ENCODE measurements around the gene FOXC1.

Gene FOXC1

DNA sequence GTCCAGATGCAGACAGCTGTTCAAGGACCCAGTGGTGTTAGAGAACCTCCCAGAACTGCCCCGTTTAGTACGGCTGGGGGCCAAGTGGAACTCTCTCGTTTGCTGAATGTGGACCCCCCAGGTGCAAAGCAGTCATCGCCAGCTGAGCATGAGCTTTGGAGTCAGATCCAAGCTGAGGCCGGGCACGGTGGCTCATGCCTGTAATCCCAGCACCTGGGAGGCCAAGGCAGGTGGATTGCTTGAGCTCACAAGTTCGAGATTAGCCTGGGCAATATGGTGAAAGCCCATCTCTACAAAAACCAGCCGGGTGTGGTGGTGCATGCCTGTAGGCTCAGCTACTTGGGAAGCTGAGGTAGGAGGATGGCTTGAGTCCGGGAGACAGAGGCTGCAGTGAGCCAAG, 29.7 kb downstream of the FOXC1 start:
- no peak for DNase-seq (ENCODE audit: extremely low read depth, insufficient read length)
- H3K27me3 ChIP-seq (replicated peaks; ENCODE audit: control insufficient read depth, insufficient read depth, low read length) = no peaks in the 10 kb centered on the region
- TF ChIP-seq, protein P1, sequence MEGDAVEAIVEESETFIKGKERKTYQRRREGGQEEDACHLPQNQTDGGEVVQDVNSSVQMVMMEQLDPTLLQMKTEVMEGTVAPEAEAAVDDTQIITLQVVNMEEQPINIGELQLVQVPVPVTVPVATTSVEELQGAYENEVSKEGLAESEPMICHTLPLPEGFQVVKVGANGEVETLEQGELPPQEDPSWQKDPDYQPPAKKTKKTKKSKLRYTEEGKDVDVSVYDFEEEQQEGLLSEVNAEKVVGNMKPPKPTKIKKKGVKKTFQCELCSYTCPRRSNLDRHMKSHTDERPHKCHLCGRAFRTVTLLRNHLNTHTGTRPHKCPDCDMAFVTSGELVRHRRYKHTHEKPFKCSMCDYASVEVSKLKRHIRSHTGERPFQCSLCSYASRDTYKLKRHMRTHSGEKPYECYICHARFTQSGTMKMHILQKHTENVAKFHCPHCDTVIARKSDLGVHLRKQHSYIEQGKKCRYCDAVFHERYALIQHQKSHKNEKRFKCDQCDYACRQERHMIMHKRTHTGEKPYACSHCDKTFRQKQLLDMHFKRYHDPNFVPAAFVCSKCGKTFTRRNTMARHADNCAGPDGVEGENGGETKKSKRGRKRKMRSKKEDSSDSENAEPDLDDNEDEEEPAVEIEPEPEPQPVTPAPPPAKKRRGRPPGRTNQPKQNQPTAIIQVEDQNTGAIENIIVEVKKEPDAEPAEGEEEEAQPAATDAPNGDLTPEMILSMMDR (IDR thresholded peaks at IDR 0.05; ENCODE audit: insufficient read depth, low read length, poor library complexity, severe bottlenecking) = no peak
- H3K4me3 ChIP-seq (replicated peaks; ENCODE audit: low read depth, low read length) = no peak overlapping the region
- no peaks in the 10 kb centered on the region for H3K36me3 ChIP-seq (ENCODE audit: control insufficient read depth, insufficient read depth, low read length)

DNA sequence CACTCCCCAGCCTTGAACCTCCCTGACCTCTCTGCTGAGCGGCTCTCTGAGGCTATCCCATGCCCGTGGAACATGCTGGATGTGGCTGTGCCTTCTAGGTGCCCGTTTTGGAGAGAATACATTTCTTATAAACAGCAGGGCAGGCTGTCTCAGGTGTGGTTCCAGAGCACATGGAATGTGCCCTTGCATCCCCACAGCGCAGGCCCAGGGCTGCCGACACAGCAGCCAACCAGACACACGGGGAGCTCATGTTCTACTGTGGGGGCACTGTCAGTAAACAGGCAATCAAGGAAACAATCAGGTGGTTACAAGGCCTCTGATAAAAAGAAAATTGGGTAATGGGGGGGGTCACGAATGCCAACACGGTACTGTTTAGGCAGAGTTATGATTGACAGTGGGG, 30.8 kb downstream of the FOXC1 start:
- H3K27me3 ChIP-seq (replicated peaks; ENCODE audit: control insufficient read depth, insufficient read depth, low read length) = no peaks in the 10 kb centered on the region
- TF ChIP-seq, protein P1 (IDR thresholded peaks at IDR 0.05; ENCODE audit: insufficient read depth, low read length, poor library complexity, severe bottlenecking) = no peak
- DNase-seq (ENCODE audit: extremely low read depth, insufficient read length) = no peak
- H3K4me3 ChIP-seq (replicated peaks; ENCODE audit: low read depth, low read length) = no peak overlapping the region
- H3K36me3 ChIP-seq (ENCODE audit: control insufficient read depth, insufficient read depth, low read length) = no peaks in the 10 kb centered on the region

DNA sequence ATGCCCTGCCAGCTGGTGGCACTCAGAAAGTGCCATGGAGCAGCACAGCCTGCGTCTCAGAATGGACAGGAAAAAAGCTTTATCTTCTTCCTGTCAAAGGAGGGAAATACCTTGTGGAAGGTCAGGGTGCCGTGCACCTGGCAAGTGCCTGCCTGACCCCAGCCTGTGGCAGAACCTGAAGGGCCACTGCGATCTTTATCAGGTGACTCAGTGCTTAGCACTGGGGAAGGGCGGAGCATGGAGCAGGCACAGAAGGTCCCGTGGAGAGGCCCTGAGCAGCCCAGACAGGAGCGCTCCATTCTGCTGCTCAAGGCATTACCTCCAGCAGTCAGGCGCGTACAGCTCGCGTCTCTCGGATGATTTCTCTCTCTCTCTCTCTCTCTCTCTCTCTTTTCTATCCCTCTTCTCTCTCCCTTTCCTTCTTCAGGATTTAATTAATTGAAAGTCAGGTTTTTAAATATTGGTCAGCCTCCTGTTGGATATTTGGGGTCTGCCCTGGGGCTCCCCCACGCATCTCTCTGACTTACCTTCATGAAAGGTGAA, 31.7 kb downstream of the FOXC1 start:
- no peak for DNase-seq (ENCODE audit: extremely low read depth, insufficient read length)
- TF ChIP-seq, protein P1 (IDR thresholded peaks at IDR 0.05; ENCODE audit: insufficient read depth, low read length, poor library complexity, severe bottlenecking) = no peak

DNA sequence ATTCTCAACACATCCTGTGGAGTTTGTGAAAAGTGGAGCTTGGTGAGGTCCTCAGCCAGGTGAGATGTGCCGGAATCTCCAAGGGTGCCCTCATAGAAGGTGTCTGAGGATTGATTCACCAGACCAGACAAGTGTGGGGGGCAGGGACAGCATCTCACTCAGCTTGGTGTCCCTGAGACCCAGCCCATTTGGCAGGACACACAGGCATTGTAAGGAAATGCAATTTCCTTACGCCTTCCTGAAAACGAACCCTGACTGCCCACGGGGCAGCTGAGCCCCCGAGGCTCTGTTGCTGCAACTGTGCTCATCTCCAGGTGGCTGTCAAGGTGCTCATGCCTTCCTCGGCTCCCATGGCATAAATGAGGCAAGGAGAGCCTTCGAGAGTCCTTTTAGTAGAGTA, 33.4 kb downstream of the FOXC1 start:
- no peaks in the 10 kb centered on the region for H3K36me3 ChIP-seq (ENCODE audit: control insufficient read depth, insufficient read depth, low read length)
- H3K27me3 ChIP-seq (replicated peaks; ENCODE audit: control insufficient read depth, insufficient read depth, low read length) = no peaks in the 10 kb centered on the region
- no peak for DNase-seq (ENCODE audit: extremely low read depth, insufficient read length)
- TF ChIP-seq, protein P1 (IDR thresholded peaks at IDR 0.05; ENCODE audit: insufficient read depth, low read length, poor library complexity, severe bottlenecking) = no peak
- no peak overlapping the region for H3K4me3 ChIP-seq (replicated peaks; ENCODE audit: low read depth, low read length)

More for the DNA sequence above, 31.7 kb downstream of the FOXC1 start:
- Histone ChIP-seq H3K27me3 (replicated peaks; ENCODE audit: control insufficient read depth, insufficient read depth, low read length) (no peaks in the 10 kb centered on the region), H3K4me3 (replicated peaks; ENCODE audit: low read depth, low read length) (no peak overlapping the region), H3K36me3 (ENCODE audit: control insufficient read depth, insufficient read depth, low read length) (no peaks in the 10 kb centered on the region)

DNA sequence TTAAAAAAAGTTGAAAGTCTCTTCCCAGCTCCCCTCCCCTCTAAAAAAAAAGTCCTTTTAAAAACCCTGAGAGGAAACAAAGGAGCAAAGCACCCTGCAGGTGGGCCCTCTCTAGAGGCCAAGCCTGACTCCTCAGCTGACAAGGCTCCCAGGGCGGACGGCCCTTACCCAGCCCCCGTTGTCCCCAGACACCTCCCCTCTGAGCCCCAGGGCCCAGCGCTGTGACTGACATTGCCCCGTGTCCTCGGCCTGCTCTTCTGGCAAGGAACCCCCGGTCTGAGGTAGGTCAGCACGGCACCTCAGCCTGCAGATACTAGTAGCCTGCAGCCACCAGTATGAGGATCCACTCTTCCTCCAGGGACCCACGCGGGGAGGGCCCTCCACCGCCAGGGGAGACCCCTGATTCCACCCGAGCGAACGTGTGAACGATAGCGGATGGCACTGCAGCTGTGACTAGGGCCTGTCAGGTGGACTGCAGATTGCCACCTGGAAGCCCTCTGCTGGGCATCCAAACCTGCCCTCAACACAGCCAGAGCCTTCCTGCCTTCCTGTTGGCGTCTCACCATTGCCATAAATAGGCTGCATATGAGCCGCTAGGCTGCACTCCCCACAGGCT, 34.2 kb downstream of the FOXC1 start:
- no peaks in the 10 kb centered on the region for H3K36me3 ChIP-seq (ENCODE audit: control insufficient read depth, insufficient read depth, low read length)
- no peak overlapping the region for H3K4me3 ChIP-seq (replicated peaks; ENCODE audit: low read depth, low read length)
- no peak for DNase-seq (ENCODE audit: extremely low read depth, insufficient read length)
- TF ChIP-seq, protein P1 (IDR thresholded peaks at IDR 0.05; ENCODE audit: insufficient read depth, low read length, poor library complexity, severe bottlenecking) = no peak
- H3K27me3 ChIP-seq (replicated peaks; ENCODE audit: control insufficient read depth, insufficient read depth, low read length) = no peaks in the 10 kb centered on the region
